NCI-H1436 (cell line): ENCODE data around the gene TOM1L2.

ENCODE experiments used
- DNase-seq: peaks from one replicate; lab custom pipeline; 2025; lab: John Stamatoyannopoulos, UW

Gene TOM1L2

DNA sequence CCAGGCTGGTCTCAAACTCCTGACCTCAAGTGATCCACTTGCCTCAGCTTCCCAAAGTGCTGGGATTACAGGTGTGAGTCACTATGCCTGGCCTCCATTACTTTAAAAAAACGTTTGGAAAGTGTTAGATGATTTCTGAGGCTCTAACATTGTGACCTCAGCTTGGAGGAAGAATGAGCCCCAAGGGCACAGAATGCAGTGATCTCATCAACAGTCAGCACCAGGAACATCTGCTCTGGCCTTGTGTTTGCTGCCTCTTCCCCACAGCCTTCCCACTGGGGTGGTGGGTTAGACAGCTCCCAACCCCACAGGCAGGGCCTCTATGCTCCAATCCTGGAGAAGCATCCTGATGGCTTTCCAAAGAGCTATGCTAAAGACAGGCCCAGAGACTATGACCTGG lies 97.7 kb downstream of the TOM1L2 start:
- no peak for DNase-seq

DNA sequence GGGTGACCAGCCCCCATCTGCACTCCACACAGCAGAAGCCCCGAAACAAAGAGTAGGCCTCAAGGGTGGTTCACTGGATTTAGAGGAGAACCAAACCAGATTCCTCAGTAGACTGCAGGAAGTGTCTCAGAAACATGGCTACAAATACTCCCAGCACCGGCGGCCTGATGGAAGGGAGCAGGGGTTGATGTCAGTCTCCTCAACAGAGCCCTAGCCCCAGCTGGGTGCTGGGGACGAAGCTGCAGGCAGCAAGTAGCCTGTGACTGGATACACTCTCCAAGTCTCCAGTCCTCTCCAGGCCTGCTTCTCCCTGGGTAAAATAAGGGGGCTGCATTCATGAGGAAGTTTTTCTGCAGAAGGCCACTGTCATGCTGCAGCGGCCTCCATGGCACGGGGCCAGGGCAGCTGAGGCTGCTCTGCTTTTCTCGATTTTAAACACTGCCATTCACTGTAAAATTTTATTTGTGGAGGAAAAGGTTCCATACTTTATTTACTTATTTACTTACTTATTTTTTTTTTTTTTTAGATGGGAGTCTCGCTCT lies 98.7 kb downstream of the TOM1L2 start:
- no peak for DNase-seq

DNA sequence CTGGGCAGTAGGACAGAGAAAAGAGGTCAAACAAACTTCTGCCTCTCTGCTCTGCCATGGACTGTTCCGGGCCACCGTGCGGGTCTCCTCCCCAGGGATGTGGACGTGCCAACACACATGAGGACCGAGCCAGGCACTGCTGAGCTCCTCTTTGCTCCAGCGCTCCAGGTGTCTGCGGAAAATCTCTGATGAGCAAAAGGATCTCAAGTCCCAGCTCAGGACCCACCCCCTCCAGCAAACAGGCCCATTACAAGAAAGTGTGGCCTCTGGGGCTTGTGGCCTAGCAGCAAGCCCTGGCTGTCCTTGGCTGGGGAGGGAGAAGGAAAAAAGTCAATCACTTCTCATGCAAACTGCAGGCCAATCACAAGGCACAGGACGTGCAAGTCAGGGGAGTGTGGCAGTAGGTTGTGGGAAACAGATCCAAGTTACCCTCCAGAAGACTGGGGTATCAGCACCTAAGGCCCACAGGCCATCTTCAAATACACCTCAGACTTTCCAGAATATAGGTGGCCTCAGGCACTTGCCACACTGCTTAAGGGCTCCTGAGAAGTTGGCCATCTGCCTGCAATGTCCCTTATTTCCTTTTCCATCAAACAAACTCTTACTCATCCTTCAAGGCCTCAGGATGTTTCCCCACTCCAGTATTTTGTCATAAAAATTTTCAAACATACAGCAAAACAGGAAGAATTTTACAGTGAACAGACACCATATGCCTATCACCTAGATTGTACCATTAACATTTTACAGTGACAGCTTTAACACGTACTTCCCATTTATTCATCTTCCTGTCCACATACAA lies 99.5 kb downstream of the TOM1L2 start:
- DNase-seq = no peak

DNA sequence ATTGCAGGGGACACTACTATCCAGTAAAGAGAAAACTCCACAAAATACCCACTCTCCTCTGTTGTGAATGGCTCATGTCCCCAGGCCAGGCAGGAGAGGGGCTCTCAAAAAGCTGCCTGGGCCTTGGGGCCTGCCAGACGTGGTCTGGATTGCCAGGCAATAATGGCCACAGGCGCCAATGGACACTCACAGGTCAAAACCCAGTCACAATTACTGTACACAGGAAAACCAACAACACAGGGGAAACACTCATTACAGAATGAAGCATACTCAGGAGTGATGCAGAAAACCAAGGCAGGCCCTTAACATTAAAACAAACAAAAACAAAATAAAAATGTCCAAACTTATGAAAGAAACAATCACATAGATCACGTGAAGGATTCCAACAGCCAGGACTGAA lies 100.3 kb downstream of the TOM1L2 start:
- no peak for DNase-seq

DNA sequence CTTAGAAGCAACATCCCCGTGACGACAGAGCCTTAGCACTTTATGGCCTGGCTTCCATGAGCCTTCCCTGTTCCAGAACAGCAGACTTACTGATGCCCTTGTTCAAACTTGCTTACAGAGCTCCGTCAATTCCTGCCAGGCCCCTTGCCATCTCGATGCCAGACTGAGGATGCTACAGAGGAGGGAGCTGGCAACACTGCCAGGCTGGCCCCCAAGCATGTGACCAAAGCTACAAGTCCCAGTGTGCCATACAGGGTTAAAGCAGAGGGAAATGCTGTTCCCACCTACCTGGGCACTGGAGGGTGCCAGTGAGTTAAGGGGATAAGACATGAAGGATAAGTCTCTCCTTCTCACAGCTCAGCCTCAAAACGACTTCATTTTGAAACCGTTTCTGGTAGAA lies 102.0 kb downstream of the TOM1L2 start:
- DNase-seq = no peak

DNA sequence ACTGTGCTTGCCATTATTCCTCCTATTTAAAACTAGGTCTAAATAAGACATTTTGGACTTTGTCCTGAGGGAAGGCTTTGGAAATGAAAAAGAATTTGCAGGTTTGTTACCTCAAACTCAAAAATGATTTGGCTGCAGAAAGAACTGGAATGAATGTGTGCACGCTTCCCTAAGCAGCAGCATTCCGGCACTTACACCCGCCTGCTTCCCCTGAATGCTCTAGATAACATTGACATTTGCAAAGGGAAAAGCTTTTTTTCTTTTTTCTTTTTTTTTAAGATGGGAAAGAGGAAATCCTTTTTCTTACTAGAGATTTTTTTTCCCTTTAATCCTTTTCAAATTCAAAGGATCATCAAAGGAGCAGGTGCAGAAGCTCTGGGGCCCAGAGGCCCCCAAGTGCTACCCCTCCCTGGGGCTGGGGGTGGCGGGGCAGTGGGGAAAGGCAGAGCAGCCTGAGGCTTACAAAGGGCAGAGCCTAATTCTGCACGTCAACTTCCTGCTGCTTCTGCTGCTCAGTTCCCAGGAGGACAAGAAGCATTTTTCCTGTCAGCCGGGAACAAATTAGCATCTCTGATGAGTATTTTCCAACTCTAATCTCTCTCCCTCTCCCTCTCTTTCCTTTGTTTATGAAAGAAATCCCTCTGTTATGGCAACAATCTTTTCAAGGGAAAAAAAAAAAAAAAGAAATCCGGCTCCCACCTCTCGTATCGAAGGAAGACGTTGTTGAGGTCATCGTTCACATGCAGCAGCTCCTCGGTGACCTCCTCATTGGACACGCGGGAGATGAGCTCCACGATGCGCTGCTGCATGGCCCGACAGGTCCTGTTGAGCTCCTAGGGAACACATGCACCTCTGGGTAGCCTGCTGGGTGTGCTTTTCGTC lies 103.3 kb downstream of the TOM1L2 start:
- peak; percentile 50 for DNase-seq

DNA sequence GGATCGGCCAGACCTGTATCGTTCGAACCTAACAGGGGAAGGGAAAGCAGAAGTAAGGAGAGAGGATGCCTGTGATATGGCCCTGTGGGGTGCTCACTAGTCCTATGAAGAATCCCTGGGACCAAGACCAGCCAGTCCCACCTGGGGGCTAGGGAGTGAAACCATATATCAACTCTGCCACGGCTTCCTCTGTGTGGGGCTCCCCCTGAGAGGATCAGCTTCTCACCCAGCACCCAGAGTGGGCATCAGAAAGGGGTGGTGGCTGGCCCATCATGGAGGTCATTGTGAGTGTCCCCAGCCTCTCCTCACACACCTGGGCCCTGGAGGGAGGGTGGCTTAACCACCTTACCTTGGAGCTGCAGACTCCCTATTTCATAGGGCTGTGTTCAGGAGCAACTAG lies 105.3 kb downstream of the TOM1L2 start:
- DNase-seq = no peak

DNA sequence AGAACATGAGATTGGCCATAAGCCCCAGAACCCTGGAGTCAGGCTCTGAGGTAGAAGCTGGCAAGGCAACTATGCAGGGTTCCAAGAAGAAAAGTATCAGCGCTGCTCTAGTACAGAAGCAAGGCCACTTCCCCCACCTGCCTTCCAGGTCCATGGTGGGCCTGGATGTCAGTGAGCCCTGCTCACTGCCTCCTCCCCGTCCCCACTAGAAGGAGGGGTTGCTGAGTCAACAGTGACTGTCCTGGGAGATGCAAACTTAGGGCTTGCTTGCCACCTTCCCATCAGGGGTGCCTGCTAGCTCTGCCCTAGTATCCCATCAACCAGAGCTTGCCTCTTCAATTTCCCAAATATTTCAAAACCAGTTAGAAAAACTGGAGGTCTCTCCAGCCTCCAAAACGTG lies 105.8 kb downstream of the TOM1L2 start:
- DNase-seq = no peak

DNA sequence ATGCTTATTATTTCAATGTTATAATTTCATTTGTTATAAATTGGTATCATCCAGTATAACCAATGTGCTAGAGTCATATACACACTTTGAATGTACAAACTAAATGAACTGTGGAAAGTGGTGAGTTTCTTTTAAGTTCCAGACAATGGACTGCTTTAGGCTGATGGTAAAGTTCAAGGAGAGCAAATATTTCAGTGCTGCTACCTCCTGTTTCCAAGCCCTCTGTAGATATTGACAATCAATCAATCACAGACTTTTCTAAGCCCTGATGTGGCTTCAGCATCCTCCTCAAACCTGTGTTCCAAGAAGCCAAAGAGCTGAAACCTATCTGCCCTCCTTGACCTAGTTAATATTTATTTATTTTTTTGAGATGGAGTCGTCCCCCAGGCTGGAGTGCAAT lies 107.2 kb downstream of the TOM1L2 start:
- DNase-seq = no peak

DNA sequence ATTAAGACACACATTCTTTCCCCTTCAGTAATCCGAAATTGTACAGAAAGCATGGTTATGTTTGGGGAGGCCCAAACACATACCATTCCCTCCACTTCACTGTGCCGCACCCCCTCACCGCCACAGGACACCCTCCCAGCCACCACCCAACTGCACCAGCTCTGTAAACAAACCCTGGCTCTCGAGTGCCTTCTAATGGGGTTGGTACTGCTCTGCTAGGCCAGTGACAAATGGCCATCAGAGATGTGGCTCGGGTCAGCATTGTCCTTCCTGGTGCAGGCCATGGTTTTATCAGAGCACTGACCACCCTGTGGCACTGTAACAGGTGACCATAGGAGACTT lies 111.5 kb downstream of the TOM1L2 start:
- no peak for DNase-seq

DNA sequence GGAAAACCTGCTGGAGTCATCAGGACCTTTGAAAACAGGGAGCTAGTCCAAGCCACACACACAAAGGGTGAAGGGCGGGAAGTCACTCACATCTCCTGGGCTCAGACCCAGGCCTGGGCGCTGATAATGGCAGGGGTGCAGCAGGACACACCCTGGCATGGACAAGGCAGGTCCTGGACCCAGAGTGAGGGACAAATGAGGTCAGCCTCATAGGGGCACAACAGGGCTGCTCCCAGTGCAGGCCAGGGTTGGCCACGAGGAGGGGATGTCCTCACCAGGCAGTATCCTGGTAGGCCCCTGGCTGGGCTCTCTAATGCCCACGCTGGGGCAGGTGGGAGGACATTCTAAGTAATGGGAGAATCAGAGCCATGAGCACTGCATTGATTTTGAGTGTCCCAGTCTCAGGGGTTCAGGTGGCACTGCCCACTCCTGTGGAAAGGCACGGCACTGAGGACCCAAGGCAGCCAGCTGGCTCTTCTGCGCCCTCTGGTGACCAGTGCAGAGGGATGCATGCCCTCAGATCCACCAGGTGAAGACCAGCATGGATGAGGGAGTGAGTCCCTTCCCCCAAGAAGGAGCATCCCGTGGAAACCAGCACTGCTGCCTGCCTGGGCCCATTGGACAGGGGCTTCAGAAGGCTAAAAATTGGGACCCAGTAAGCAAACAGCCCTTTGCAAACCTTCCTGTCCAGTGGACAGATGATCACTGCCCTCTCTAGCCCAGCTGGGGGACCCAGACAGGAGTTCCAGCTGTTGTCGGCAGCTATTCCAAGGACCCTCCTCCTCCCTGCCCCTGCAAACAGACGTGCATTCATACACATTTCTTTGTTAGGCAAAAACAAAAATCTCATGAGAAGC lies 112.1 kb downstream of the TOM1L2 start:
- peak; percentile 82 for DNase-seq

DNA sequence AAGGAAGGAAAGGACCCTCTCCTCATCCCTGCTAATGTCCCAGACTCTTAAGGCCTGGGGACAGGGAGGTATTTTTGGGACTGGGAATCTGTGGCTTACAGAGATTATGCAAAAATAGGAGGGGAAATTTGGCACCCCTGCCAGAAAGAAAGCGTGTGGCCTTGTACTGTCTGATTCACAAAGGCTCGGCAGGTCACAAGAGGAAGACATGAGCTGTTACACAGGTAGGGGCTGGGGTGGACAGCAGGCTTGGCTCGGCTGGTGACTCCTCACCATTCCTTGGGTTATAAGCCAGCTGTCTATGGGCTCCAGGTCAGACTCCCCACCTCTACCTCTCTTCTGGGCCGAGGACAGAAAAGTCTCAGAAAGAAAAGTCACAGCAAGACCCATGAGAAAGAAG lies 114.7 kb downstream of the TOM1L2 start:
- no peak for DNase-seq

DNA sequence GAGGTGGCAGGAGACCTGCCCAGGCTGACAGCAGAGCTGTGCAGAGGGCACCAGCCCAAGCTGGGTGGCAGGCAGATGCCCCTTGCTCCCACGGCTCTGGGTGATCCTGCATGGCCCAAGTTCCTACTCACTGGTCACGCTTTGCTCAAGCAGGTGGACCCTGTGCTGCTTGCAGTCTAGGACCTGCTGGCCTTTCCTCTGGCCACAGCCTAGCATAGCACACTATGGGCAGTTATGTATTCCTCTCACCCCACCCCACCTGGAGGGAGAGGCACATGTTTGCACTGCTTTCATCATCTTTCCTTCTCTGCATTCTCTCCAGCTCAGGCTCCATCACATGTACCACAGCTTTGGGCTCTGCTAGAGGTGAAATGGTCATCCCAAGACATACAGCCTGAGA lies 115.8 kb downstream of the TOM1L2 start:
- DNase-seq = no peak

DNA sequence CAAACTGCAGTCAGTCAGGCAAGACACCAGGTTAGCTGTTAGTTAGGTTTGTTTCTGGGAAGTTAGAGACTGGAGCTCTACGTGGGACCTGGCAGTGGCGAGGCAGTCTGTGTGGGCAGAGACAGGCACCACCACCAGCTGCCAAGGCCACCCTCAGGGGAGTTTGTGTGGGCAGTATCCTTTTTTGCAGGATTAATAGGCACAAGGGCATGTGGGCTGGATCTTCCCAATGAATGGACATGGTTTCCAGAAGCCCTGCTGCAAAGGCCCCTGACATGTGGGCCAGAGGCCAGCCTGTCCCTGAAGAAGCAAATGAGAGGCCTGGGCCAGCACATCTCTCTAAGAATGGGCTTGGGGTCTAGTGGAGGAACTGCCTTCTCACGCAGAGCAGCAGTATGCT lies 116.2 kb downstream of the TOM1L2 start:
- DNase-seq = no peak

DNA sequence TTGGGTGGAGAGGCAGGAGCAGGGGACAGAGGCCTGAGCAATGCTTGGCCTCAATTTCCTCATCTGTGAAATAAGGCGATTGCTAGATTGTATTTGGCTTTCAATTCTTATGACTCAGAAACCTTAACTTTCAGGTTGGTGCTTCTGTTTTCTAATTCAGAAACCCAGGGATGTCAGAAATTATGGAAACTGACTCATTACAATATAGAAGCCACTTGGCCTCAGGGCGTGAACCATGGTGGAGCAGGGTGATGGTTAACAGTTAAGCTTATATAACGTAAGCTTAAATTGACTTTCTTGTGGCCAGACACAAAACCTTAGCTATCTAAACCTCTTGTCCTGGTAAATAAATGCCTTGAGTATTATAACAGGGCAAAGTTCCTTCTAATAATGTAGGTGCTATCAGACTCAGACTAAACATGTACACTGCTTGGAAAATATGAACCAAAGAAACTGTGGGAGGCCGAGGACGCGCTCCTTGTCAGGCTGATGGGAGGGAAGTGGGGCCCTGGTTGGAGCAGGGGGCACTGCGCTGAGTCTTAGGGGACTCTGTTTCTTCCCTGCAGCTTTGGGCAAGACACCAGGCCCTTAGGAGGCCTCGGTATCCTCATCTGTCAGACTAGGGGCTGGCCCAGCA lies 118.3 kb downstream of the TOM1L2 start:
- no peak for DNase-seq

DNA sequence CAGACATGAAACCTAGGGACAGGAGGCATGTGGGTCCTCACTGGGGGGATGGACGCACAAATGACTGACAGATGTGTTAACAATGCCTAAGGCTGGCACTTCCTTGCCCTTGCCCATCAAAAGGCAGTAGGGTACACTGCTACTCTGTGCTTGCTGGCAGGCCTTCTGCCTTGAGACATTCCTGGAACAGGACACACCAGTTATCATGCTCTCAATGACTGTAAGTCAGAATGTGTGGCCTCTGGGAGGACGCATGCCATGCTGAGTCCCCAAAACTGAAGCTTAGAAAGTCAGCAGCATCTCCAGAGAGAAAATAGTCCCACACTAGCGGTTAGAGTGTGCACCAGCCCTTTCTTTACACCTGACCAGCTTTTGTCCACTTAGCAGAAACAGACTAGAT lies 119.3 kb downstream of the TOM1L2 start:
- no peak for DNase-seq

DNA sequence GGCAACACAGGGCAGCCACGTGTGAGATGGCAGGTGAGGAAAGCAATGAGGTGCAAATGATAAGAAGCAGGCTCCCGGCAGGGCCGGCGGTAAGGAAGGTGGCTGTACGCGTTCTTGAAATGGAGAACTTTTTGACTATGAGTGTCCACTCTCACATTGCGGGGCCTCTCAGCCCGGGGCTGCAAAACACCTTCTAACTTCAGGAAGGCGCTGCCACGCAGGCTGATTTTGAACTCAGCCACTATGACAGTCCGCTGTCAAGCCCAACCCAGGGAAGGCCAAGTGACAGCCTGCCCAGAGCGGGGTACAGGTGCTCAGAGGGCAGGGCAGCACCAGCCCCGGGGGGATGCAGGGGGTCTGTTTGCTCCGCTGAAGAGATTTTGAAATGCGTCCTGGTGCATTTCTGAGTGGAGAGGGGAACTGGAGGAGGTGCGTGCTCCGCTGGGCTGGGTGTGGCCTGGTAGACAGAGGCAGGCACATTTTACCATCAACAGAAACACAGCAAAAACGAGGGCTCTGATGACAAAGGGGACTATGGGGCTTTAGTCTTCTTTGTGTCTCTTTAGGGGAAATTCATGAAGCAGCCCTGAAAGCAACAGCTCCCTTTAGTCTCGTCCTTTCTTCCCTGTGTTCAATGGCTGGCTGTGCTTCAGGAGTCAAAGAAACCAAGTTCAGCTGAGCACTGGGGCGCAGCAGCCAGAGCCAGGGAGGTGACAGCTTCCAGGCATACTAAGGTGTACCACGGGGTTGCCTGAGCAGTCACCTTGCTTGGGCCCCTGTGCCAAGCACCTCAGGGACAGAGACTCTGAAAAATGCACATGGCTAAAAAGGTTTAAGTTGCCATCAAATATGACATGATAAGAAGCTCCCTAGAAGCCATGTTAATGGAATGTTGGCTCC lies 120.8 kb downstream of the TOM1L2 start:
- no peak for DNase-seq

DNA sequence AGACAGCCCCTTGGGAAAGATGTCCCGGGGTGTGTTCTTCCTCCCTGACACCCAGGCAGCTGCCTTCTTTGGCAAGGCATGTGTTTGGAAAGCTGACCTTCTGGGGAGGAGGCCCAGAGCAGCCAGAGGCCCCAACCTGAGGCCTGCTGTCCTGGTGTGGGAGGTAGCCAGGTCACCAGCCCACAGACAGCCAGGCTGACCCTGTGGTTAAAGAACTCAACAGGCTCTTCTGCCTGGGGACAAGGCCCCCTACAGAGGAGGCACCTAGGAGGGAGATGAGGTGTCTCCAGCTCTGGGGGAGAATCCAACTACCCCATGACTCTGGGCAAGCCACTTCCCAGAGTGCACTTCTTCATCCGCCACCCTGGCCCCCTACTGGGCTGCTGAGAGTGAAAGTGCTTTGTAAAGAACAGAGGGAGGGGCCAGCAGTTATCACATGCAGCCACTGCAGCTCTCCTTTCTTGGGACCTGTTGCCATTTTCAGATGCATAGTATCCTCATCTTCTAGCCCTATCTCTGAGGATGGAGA lies 122.3 kb downstream of the TOM1L2 start:
- DNase-seq = peak; percentile 67

DNA sequence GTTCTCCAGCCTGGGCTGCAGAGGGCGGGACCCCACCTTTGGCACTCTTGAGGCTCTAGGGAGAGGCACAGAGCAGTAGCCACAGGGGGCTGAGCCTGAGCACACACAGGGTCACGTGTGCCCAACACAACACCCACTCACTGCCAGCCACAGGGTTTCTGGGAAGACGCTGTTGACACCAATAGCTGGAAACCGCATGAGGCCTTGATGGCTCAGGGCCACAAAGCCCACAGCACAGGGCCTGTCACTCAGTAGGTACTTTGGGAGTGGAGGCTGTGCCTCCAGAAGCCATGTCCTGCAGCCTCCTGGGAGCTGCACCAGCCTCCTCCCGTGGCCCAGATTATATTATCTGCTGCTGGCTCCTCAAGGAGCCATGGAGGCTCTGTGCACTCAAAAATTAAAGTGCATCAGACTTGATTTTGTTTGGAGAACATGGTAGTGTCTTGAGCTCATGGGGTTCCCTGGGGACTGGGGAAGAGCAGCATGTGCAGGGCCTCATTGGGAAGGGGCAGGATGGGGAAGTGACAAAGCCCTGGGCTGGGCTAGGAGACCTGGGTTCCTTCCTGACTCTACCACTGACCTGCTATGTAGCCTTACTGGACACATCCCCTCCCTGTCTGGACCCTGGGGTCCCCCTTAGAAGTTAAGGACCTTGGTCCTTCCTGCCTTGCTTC lies 122.9 kb downstream of the TOM1L2 start:
- peak; percentile 47 for DNase-seq
